Measurements from ENCODE around the gene CALB2.

GRCh38 chr16:71358464-71358998 lies at the start of gene CALB2:
- no peak for TF ChIP-seq POLR2AphosphoS5 (IDR thresholded peaks at IDR 0.05)
- no peak for TF ChIP-seq POLR2A (IDR thresholded peaks at IDR 0.05)
